GM12875 (cell line): ENCODE results near the gene DHDDS.

Experiments
- H3K4me3 ChIP-seq: one replicate; pipeline ENCODE4 v1.5.1; 2011; ENCODE audit warnings: low read depth, low read length, control low read depth
- TF ChIP-seq, protein P1 (sequence below): IDR thresholded peaks from 2 replicates; pipeline ENCODE4 v1.5.1; 2011; ENCODE audit warnings: low read depth, mild to moderate bottlenecking, control low read depth, inconsistent platforms, low read length, moderate library complexity, borderline replicate concordance; ENCODE audit not compliant: insufficient read depth

The DHDDS gene

DNA sequence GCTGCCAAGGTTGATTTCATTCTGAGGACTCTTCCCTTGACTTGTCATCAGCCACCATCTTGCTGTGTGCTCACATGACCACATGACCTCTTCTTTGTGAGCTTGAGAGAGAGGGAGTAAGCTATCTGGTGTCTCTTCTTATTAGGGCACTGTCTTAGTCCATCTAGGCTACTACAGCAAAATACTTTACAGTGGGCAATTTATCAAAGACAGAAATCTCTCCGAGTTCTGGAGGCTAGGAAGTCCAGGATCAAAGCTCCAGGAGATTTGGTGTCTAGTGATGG lies 85.6 kb downstream of the DHDDS start:
- H3K4me3 ChIP-seq = no peak overlapping the region
- TF ChIP-seq, protein P1, sequence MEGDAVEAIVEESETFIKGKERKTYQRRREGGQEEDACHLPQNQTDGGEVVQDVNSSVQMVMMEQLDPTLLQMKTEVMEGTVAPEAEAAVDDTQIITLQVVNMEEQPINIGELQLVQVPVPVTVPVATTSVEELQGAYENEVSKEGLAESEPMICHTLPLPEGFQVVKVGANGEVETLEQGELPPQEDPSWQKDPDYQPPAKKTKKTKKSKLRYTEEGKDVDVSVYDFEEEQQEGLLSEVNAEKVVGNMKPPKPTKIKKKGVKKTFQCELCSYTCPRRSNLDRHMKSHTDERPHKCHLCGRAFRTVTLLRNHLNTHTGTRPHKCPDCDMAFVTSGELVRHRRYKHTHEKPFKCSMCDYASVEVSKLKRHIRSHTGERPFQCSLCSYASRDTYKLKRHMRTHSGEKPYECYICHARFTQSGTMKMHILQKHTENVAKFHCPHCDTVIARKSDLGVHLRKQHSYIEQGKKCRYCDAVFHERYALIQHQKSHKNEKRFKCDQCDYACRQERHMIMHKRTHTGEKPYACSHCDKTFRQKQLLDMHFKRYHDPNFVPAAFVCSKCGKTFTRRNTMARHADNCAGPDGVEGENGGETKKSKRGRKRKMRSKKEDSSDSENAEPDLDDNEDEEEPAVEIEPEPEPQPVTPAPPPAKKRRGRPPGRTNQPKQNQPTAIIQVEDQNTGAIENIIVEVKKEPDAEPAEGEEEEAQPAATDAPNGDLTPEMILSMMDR = no peak

DNA sequence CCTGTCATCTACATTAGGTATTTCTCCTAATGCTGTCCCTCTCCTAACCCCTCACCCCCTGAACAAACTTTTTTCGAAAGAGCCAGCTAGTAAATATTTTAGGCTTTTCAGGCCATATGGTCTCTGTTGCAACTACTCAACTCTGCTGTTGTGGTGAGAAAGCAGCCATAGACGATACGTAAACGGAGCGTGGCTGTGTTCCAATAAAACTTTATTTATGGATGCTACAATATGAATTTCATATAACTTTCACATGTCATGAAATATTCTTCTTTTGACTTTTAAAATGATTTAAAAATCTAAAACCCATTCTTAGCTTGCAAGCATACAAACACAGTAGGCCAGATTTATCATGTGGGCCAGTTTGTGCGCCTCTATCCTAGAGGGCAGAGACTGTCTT lies 86.2 kb downstream of the DHDDS start:
- H3K4me3 ChIP-seq = no peak overlapping the region
- TF ChIP-seq, protein P1 = no peak

DNA sequence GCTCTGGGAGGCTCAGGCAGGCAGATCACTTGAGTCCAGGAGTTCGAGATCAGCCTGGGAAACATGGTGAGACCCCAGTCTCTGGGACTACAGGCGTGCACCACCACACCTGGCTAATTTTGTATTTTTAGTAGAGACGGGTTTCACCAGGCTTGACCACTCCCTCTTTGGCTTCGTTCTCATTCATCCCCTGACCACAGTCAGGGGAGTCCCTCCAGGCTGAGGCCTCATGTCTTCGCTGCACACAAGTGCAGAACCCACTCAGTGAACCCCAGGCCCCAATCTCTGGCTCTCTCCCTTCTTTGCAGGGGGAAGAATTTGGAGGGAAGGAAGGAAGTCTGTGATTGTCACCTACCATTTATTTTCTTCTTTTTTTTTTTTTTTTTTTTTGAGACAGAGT lies 88.2 kb downstream of the DHDDS start:
- no peak overlapping the region for H3K4me3 ChIP-seq
- TF ChIP-seq, protein P1 = no peak
